ENCODE results near the gene IL1RAP. TPM values are rescaled to one million over a fixed set of nuclear protein-coding genes. Genes with fewer than 3 reads are reported as not detected.

The IL1RAP gene
- total and polyA plus RNA-seq, 2 experiments from 2014 or later: 3.6 to 5.0 TPM

GRCh38 chr3:190595807-190596206, 81.9 kb downstream of the IL1RAP start:
- peaks cover 11% of the 10 kb centered on the region for H3K4me1 ChIP-seq (ENCODE audit: insufficient read depth)

More at GRCh38 chr3:190595807-190596206, 81.9 kb downstream of the IL1RAP start:
- Mint-ChIP-seq H3K36me3 (ENCODE audit: low read depth) (no peaks in the 10 kb centered on the region), H3K4me3 (no peak overlapping the region), H3K9me3 (no peaks in the 10 kb centered on the region), H3K4me1 (peaks cover 15% of the 10 kb centered on the region), H3K27ac (no peak overlapping the region), H3K27me3 (ENCODE audit: insufficient read depth, low read depth, poor library complexity) (no peaks in the 10 kb centered on the region)
- H3K36me3 ChIP-seq (ENCODE audit: insufficient read depth): no peaks in the 10 kb centered on the region
- H3K4me3 ChIP-seq: no peak overlapping the region
- no peak overlapping the region for H2AFZ ChIP-seq
- H3K27me3 ChIP-seq (ENCODE audit: insufficient read depth): no peaks in the 10 kb centered on the region
- no peaks in the 10 kb centered on the region for H4K20me1 ChIP-seq (replicated peaks; ENCODE audit: insufficient read depth)
- H3K4me2 ChIP-seq: no peak overlapping the region
- no peaks in the 10 kb centered on the region for H3K9me2 ChIP-seq (ENCODE audit: insufficient read depth)
- H3K27ac ChIP-seq (ENCODE audit: low read depth): no peak overlapping the region
- no peak for ATAC-seq
- no peak for TF ChIP-seq REST (IDR thresholded peaks at IDR 0.05; ENCODE audit: unreplicated experiment)
- no peak for TF ChIP-seq CREB1 (CRISPR knock-in tag; IDR thresholded peaks at IDR 0.05; ENCODE audit: low read depth)
- no peak for TF ChIP-seq ETS1 (IDR thresholded peaks at IDR 0.05)
- no peak for TF ChIP-seq ZNF462 (CRISPR knock-in tag; IDR thresholded peaks at IDR 0.05)
- no peak for TF ChIP-seq JUNB (IDR thresholded peaks at IDR 0.05; ENCODE audit: unreplicated experiment)
- TF ChIP-seq ZNF331 (CRISPR knock-in tag; IDR thresholded peaks at IDR 0.05; ENCODE audit: low read depth): no peak
- TF ChIP-seq STAT1 (IDR thresholded peaks at IDR 0.05; ENCODE audit: unreplicated experiment): no peak
- no peak for TF ChIP-seq EZH2phosphoT487 (IDR thresholded peaks at IDR 0.05; ENCODE audit: unreplicated experiment)
- no peak for TF ChIP-seq NANOG (IDR thresholded peaks at IDR 0.05; ENCODE audit: borderline replicate concordance)
- TF ChIP-seq EZH2 (IDR thresholded peaks at IDR 0.05; ENCODE audit: low read depth, unreplicated experiment): no peak
- TF ChIP-seq POLR2AphosphoS5 (IDR thresholded peaks at IDR 0.05; ENCODE audit: low read depth): no peak
- TF ChIP-seq CTCF (conservative IDR thresholded peaks at IDR 0.05; ENCODE audit: low read depth in 2 of 2): no peak
- TF ChIP-seq ZNF114 (CRISPR knock-in tag; IDR thresholded peaks at IDR 0.05): no peak
- DNase-seq (ENCODE audit: low spot score): no peak
- H3K79me2 ChIP-seq (replicated peaks; ENCODE audit: insufficient read depth): no peaks in the 10 kb centered on the region
- H3F3A ChIP-seq (replicated peaks; ENCODE audit: low read depth): no peaks in the 10 kb centered on the region
